Adrenal gland (tissue), 12 donors: ENCODE results near the gene CD44. TPM values are rescaled to one million over a fixed set of nuclear protein-coding genes. Genes with fewer than 3 reads are reported as not detected.

Source experiments
- DNase-seq, 7 donors: peaks; one replicate each; pipeline ENCODE4 v3.0.0-alpha.2; 2019 to 2020
- H3K27ac ChIP-seq, 5 donors: fragments of 200-600 bp; sonication (generic) in 4 of 5; 1 replicate in 3 of 5; 2 replicates in 2 of 5; pipeline versions ENCODE4 v1.5.1 to v1.8.0; 2016 to 2020; ENCODE audit warnings: mild to moderate bottlenecking in 1 of 5
- H3K27me3 ChIP-seq: fragments of 200-600 bp; 2 replicates; pipeline ENCODE4 v1.8.0; 2021
- H3K36me3 ChIP-seq, 2 donors: fragments of 200-600 bp; replicated peaks in 1 of 2; 1 replicate in 1 of 2; 2 replicates in 1 of 2; pipeline versions ENCODE4 v1.5.1 to v1.8.0; 2018 to 2022
- H3K4me1 ChIP-seq, 2 donors: fragments of 200-600 bp; replicated peaks in 1 of 2; 1 replicate in 1 of 2; 2 replicates in 1 of 2; pipeline versions ENCODE4 v1.5.1 to v1.8.0; 2018 to 2021
- H3K4me3 ChIP-seq, 4 donors: fragments of 200-600 bp; sonication (generic) in 3 of 4; one replicate each; pipeline ENCODE4 v1.5.1; 2016 to 2018
- H3K9me3 ChIP-seq, 3 donors: fragments of 200-600 bp; sonication (generic) in 1 of 3; replicated peaks in 1 of 3; 1 replicate in 2 of 3; 2 replicates in 1 of 3; pipeline versions ENCODE4 v1.5.1 to v1.8.0; 2016 to 2021
- POLR2A ChIP-seq, 2 donors: fragments of 450-650 bp; IDR thresholded peaks; one replicate each; pipeline ENCODE4 v1.6.1; 2017; ENCODE audit warnings: antibody characterized with exemption in 2 of 2, mild to moderate bottlenecking in 2 of 2, moderate library complexity in 1 of 2
- WGBS, 4 donors: extraction: QIAGEN DNeasy Blood & Tissue Kit in 2 of 4; methylation state at CpG; one replicate each; pipeline versions ENCODE4 v1.1.5 to v1.1.7; 2013 to 2017; 5-methylcytosine and 5-hydroxymethylcytosine counted together
- intact Hi-C, 2 donors: fragments of 100-400 bp; cut with DNase I; formaldehyde crosslinking; loops; one replicate each; pipeline versions ENCODE4 v1.14.1 to v1.15.0; 2022 to 2023
- polyA plus RNA-seq, 3 donors: library from polyadenylated mRNA; stranded (reverse); fragments of 200-250 nt in 2 of 3; fragments of 350-450 nt in 1 of 3; fragmentation: Illumina TruSeq in 1 of 3; extraction: RNeasy Lipid Tissue Mini Kit (QIAGEN cat#74804) in 1 of 3; gene quantifications; one replicate each; pipeline ENCODE4 v1.2.3, GENCODE V29; 2013 to 2014
- total RNA-seq, 9 donors: library from RNA; depleted of rRNA in 4 of 9; stranded (reverse); fragments of >200 nt in 4 of 9; fragments of 120-200 nt in 1 of 9; fragmentation: NEBNext Ultra II Directional in 1 of 9; extraction: Animal tissue kit (Norgen Biotek cat#: 25700) in 1 of 9; gene quantifications; one replicate each; pipeline versions ENCODE4 v1.1.0 to v1.2.4, GENCODE V29; 2013 to 2023
- TF ChIP-seq, protein P1 (sequence below), 6 experiments: fragments of 450-650 bp in 4 of 6; fragments of 200-600 bp in 2 of 6; sonication (generic) in 1 of 6; IDR thresholded peaks; 1 replicate in 5 of 6; 2 replicates in 1 of 6; pipeline versions ENCODE4 v1.5.1 to v1.8.0; 2016 to 2021; ENCODE audit warnings: antibody characterized with exemption in 6 of 6, mild to moderate bottlenecking in 2 of 6, moderate library complexity in 1 of 6
- donor health status: healthy with polysubstance abuse.
- donor health status: Bipolar disorder and iron deficiency.
- donor health status: DM: yes; HTN: yes; CAD: no.
- donor health status: DM: no; HTN: no; CAD: no.
- donor health status: DM: no; HTN: no; CAD: no.
- donor health status: DM: yes; HTN: yes; CAD: no.

The CD44 gene
- total and polyA plus RNA-seq, 12 donors, result 10.2 to 110 (median 77.5) TPM

DNA sequence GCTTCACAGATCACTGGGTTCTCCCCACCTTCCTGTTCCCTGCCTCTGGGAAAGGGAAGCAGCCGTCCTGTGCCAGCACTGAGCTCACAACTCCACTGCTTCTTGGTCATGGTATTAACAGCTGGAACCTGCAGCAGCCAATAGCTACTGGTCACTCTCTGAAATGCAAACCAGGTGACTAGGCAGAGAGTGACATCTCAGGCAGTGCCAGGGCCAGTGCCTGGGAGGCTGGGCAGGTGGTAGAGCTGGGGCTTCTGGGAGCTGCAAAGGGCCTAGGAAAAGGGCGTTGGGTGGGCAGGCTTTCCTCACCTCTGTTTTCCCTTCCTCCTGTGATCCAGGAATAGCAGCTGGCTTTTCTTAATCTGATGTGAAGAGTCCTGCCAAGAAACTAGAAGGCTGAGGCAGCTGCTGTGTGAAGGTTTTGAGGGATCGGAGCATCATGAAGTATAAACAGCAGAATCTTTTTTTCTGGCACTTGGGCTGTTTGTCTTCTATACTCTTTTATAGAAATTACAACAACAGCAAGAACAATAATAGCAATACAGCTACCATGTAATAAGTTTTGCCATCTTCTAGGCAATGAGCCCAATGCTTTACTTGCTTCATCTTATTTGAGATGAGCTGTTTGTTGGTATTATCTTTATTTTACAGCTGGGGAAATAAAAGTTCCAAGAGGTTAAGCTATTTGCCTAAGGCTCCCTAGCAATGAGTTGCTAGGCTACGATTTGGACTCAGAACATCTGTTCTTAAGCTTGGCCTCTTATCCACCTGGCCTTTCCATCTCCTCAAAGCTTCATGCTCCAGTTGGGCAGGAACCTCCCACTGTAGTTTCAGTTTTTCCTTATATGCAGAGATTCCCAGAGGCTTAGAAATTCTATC is 22.0 kb upstream of the CD44 start:
- H3K4me3 ChIP-seq, result no peak overlapping the region
- no peak for DNase-seq
- H3K27me3 ChIP-seq, result no peaks in the 10 kb centered on the region
- intact Hi-C loops, result no loop called here
- H3K36me3 ChIP-seq, result no peaks in the 10 kb centered on the region
- 48 to 69% (median 63%) methylated on average over 3 to 4 of the region's 4 CpGs for WGBS, 4 donors
- H3K27ac ChIP-seq, result no peak overlapping the region
- no peaks in the 10 kb centered on the region for H3K4me1 ChIP-seq
- no peaks in the 10 kb centered on the region for H3K9me3 ChIP-seq
- TF ChIP-seq POLR2A (IDR thresholded peaks at IDR 0.05), result no peak
- TF ChIP-seq, protein P1, sequence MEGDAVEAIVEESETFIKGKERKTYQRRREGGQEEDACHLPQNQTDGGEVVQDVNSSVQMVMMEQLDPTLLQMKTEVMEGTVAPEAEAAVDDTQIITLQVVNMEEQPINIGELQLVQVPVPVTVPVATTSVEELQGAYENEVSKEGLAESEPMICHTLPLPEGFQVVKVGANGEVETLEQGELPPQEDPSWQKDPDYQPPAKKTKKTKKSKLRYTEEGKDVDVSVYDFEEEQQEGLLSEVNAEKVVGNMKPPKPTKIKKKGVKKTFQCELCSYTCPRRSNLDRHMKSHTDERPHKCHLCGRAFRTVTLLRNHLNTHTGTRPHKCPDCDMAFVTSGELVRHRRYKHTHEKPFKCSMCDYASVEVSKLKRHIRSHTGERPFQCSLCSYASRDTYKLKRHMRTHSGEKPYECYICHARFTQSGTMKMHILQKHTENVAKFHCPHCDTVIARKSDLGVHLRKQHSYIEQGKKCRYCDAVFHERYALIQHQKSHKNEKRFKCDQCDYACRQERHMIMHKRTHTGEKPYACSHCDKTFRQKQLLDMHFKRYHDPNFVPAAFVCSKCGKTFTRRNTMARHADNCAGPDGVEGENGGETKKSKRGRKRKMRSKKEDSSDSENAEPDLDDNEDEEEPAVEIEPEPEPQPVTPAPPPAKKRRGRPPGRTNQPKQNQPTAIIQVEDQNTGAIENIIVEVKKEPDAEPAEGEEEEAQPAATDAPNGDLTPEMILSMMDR (IDR thresholded peaks at IDR 0.05), result no peak

DNA sequence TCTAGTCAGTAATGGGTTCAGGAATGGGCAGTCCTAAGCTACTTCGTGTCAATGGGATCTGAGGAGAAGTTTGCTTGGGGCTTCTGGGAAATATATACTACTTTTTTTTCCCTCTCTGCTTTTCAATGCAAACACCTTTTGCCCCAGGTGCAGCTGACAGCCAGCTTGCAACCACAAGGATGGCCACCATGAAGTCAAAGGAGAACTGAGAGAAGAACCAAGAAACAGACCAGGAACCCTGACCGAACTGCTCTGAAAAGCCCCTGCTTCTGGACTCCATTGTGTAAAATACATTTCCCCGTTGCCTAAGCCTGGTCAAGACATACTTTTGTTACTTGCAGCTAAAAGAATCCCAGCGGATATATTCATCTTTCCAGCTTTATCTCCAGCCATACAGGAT is 20.1 kb upstream of the CD44 start:
- H3K4me3 ChIP-seq, result no peak overlapping the region
- no peaks in the 10 kb centered on the region for H3K36me3 ChIP-seq
- H3K27me3 ChIP-seq, result no peaks in the 10 kb centered on the region
- TF ChIP-seq, protein P1 (IDR thresholded peaks at IDR 0.05), result no peak
- TF ChIP-seq POLR2A (IDR thresholded peaks at IDR 0.05), result no peak
- H3K9me3 ChIP-seq, result no peaks in the 10 kb centered on the region
- intact Hi-C loops, result no loop called here
- H3K27ac ChIP-seq, result no peak overlapping the region
- 84 to 92% (median 85%) methylated on average over 4 of the region's 4 CpGs for WGBS, 4 donors
- no peak for DNase-seq
- no peaks in the 10 kb centered on the region for H3K4me1 ChIP-seq

DNA sequence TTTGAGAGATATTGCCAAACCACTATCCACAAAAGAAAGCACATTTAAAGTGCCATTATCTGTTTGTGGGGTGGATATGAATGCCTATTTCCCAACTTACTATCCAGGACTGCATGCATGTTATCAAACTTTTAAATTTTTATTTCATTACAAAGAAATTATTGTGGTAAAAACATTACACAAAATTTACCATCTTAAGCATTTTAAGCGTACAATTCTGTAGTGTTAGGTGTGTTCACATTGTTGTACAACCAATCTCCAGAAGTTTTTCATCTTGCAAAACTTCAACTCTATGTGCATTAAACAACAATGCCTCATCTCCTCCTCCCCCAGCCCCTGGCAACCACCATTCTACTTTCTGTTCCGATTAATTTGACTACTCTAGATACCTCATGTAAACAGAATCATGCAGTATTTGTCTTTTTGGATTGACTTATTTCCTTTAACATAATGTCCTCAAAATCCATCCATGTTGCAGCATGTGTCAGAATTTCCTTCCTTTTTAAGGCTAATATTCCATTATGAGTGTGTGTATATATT is 17.6 kb upstream of the CD44 start:
- H3K27me3 ChIP-seq, result no peaks in the 10 kb centered on the region
- H3K36me3 ChIP-seq, result no peaks in the 10 kb centered on the region
- TF ChIP-seq, protein P1 (IDR thresholded peaks at IDR 0.05), result no peak
- TF ChIP-seq POLR2A (IDR thresholded peaks at IDR 0.05), result no peak
- H3K27ac ChIP-seq, result no peak overlapping the region
- no peak overlapping the region for H3K4me3 ChIP-seq
- H3K9me3 ChIP-seq, result no peaks in the 10 kb centered on the region
- intact Hi-C loops, result no loop called here
- 81 to 87% (median 86%) methylated on average over 2 of the region's 2 CpGs for WGBS, 4 donors
- DNase-seq, result no peak
- H3K4me1 ChIP-seq, result no peaks in the 10 kb centered on the region

DNA sequence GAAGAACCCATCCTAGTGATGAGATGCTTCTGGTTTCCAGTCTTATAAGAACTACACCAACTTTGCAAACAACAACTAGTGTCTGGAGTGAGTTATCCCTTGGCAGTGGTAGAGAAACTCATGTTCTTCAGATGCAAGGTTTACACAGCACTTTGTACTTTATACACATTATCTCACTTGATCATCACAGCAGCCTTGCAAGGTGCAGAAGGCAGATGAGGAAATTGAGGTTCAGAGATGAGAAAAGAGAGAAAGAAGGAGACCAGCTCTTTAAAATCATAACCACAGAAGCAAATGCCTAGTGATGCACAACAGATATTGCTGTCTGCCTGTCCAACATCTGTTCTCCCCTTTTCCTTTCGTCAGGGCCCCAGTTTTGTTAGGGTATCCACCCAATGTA is 16.7 kb upstream of the CD44 start:
- DNase-seq, result no peak
- Histone ChIP-seq H3K4me1 (no peaks in the 10 kb centered on the region), H3K9me3 (no peaks in the 10 kb centered on the region), H3K4me3 (no peak overlapping the region), H3K27ac (no peak overlapping the region), H3K36me3 (no peaks in the 10 kb centered on the region), H3K27me3 (no peaks in the 10 kb centered on the region)
- intact Hi-C loops, result no loop called here
- WGBS, 4 donors, result 64 to 76% (median 73%) methylated on average over 1 of the region's 1 CpG
- TF ChIP-seq, protein P1 (IDR thresholded peaks at IDR 0.05), result no peak
- no peak for TF ChIP-seq POLR2A (IDR thresholded peaks at IDR 0.05)
